H9 (cell line): ENCODE data around the gene SFMBT2. TPM values are rescaled to one million over a fixed set of nuclear protein-coding genes. Genes with fewer than 3 reads are reported as not detected.

Experiments
- DNase-seq: peaks from one replicate; pipeline ENCODE4 v3.0.0-alpha.2; 2017
- H2AFZ ChIP-seq: one replicate; pipeline ENCODE4 v1.6.1; 2013; ENCODE audit warnings: mild to moderate bottlenecking, low read length, control low read depth, moderate library complexity
- H2AK5ac ChIP-seq: 2 replicates; pipeline ENCODE4 v1.6.1; 2013; ENCODE audit warnings: low read length, control low read depth, mixed read lengths; ENCODE audit not compliant: insufficient read length
- H2BK120ac ChIP-seq: one replicate; pipeline ENCODE4 v1.6.1; 2013; ENCODE audit warnings: low read depth, mild to moderate bottlenecking, low read length, control low read depth, inconsistent platforms; ENCODE audit not compliant: poor library complexity, severe bottlenecking
- H2BK12ac ChIP-seq: 2 replicates; pipeline ENCODE4 v1.6.1; 2013; ENCODE audit warnings: low read length, control low read depth, mixed read lengths, low read depth; ENCODE audit not compliant: insufficient read length
- H2BK15ac ChIP-seq: 2 replicates; pipeline ENCODE4 v1.6.1; 2013; ENCODE audit warnings: low read depth, low read length, control low read depth
- H2BK20ac ChIP-seq: one replicate; pipeline ENCODE4 v1.6.1; 2013; ENCODE audit warnings: low read depth, mild to moderate bottlenecking, low read length, control low read depth, inconsistent platforms; ENCODE audit not compliant: poor library complexity, severe bottlenecking
- H2BK5ac ChIP-seq: 2 replicates; pipeline ENCODE4 v1.6.1; 2013; ENCODE audit warnings: low read length, control low read depth, mixed read lengths; ENCODE audit not compliant: insufficient read length
- H3K14ac ChIP-seq: 2 replicates; pipeline ENCODE4 v1.6.1; 2013; ENCODE audit warnings: low read length, control low read depth; ENCODE audit not compliant: insufficient read depth
- H3K18ac ChIP-seq: 2 replicates; pipeline ENCODE4 v1.6.1; 2013; ENCODE audit warnings: low read depth, mild to moderate bottlenecking, mixed read lengths, low read length, control low read depth; ENCODE audit not compliant: insufficient read length
- H3K23ac ChIP-seq: 2 replicates; pipeline ENCODE4 v1.6.1; 2013; ENCODE audit warnings: low read length, control low read depth, mixed read lengths, low read depth; ENCODE audit not compliant: insufficient read length
- H3K23me2 ChIP-seq: 2 replicates; pipeline ENCODE4 v1.6.1; 2013; ENCODE audit warnings: low read depth, mild to moderate bottlenecking, mixed read lengths, low read length, control low read depth; ENCODE audit not compliant: insufficient read length, poor library complexity, severe bottlenecking
- H3K27ac ChIP-seq: 2 replicates; pipeline ENCODE4 v1.5.1; 2013; ENCODE audit warnings: low read length, control low read depth, mixed read lengths, low read depth; ENCODE audit not compliant: insufficient read length
- H3K27me3 ChIP-seq: 2 replicates; pipeline ENCODE4 v1.6.1; 2013; ENCODE audit warnings: low read length, control low read depth, inconsistent platforms; ENCODE audit not compliant: insufficient read depth
- H3K4ac ChIP-seq: 2 replicates; pipeline ENCODE4 v1.6.1; 2013; ENCODE audit warnings: low read depth, mild to moderate bottlenecking, control low read depth, inconsistent platforms, low read length, moderate library complexity
- H3K4me1 ChIP-seq: 2 replicates; pipeline ENCODE4 v1.6.1; 2013; ENCODE audit warnings: low read length, control low read depth, inconsistent platforms; ENCODE audit not compliant: insufficient read depth
- H3K4me2 ChIP-seq: 2 replicates; pipeline ENCODE4 v1.6.1; 2013; ENCODE audit warnings: low read length, control low read depth, mixed read lengths; ENCODE audit not compliant: insufficient read length, insufficient read depth
- H3K56ac ChIP-seq: 2 replicates; pipeline ENCODE4 v1.6.1; 2013; ENCODE audit warnings: low read depth, mild to moderate bottlenecking, mixed read lengths, low read length, control low read depth; ENCODE audit not compliant: insufficient read length
- H3K79me1 ChIP-seq: 2 replicates; pipeline ENCODE4 v1.6.1; 2013; ENCODE audit warnings: low read depth, mild to moderate bottlenecking, moderate library complexity, low read length, control low read depth, inconsistent platforms; ENCODE audit not compliant: insufficient read depth, poor library complexity, severe bottlenecking
- H3K79me2 ChIP-seq: 2 replicates; pipeline ENCODE4 v1.6.1; 2013; ENCODE audit warnings: low read length, control low read depth, inconsistent platforms; ENCODE audit not compliant: insufficient read depth
- H3K9ac ChIP-seq: 2 replicates; pipeline ENCODE4 v1.6.1; 2013; ENCODE audit warnings: low read length, control low read depth, mixed read lengths; ENCODE audit not compliant: insufficient read length; ENCODE audit errors: extremely low read depth
- H3K9me3 ChIP-seq: one replicate; pipeline ENCODE4 v1.6.1; 2013; ENCODE audit warnings: low read depth, low read length, inconsistent platforms; ENCODE audit not compliant: control insufficient read depth
- H3T11ph ChIP-seq: one replicate; pipeline ENCODE4 v1.6.1; 2013; ENCODE audit warnings: mild to moderate bottlenecking, low read length, control low read depth, inconsistent platforms
- H4K20me1 ChIP-seq: one replicate; pipeline ENCODE4 v1.6.1; 2013; ENCODE audit not compliant: control insufficient read depth, insufficient read length, insufficient read depth
- H4K5ac ChIP-seq: 2 replicates; pipeline ENCODE4 v1.6.1; 2013; ENCODE audit warnings: low read depth, mild to moderate bottlenecking, mixed read lengths, low read length, control low read depth; ENCODE audit not compliant: insufficient read length
- H4K8ac ChIP-seq: replicated peaks from 2 replicates; pipeline ENCODE4 v1.6.1; 2013; ENCODE audit warnings: low read length, control low read depth, mixed read lengths, low read depth; ENCODE audit not compliant: insufficient read length
- H4K91ac ChIP-seq: 2 replicates; pipeline ENCODE4 v1.6.1; 2013; ENCODE audit warnings: low read depth, mild to moderate bottlenecking, moderate library complexity, mixed read lengths, low read length, control low read depth; ENCODE audit not compliant: insufficient read length
- H3K27ac Mint-ChIP-seq, 3 experiments: 2 replicates in 2 of 3; 3 replicates in 1 of 3; pipeline ENCODE4 v1.8.0; 2020 to 2021; ENCODE audit warnings: mixed read lengths in 3 of 3, mild to moderate bottlenecking in 1 of 3, moderate library complexity in 1 of 3
- H3K27me3 Mint-ChIP-seq: 2 replicates; pipeline ENCODE4 v1.8.0; 2021; ENCODE audit warnings: low read depth, mild to moderate bottlenecking, moderate library complexity, mixed read lengths
- H3K36me3 Mint-ChIP-seq, 3 experiments: 2 replicates in 2 of 3; 3 replicates in 1 of 3; pipeline ENCODE4 v1.8.0; 2020 to 2021; ENCODE audit warnings: low read depth in 3 of 3, mixed read lengths in 3 of 3; ENCODE audit not compliant: insufficient read depth in 1 of 3
- H3K4me1 Mint-ChIP-seq, 2 experiments: 2 replicates each; pipeline ENCODE4 v1.8.0; 2020; ENCODE audit warnings: mixed read lengths in 2 of 2
- H3K4me3 Mint-ChIP-seq, 2 experiments: 2 replicates in 1 of 2; 3 replicates in 1 of 2; pipeline ENCODE4 v1.8.0; 2020 to 2021; ENCODE audit warnings: mild to moderate bottlenecking in 2 of 2, mixed read lengths in 2 of 2, moderate library complexity in 1 of 2
- H3K9me3 Mint-ChIP-seq, 2 experiments: 2 replicates in 1 of 2; 3 replicates in 1 of 2; pipeline ENCODE4 v1.8.0; 2020; ENCODE audit warnings: mild to moderate bottlenecking in 2 of 2, mixed read lengths in 2 of 2, moderate library complexity in 1 of 2
- CTCF ChIP-seq: fragments of 200-600 bp; sonication (generic); conservative IDR thresholded peaks from 3 replicates; pipeline ENCODE4 v1.8.0; 2021; ENCODE audit warnings: antibody characterized with exemption, mild to moderate bottlenecking
- WGBS: extraction: QIAGEN DNeasy Blood & Tissue Kit; methylation state at CpG from one replicate; pipeline ENCODE4 v1.1.7; 2013; ENCODE audit warnings: missing lambda C conversion rate, low lambda C conversion rate, mixed read lengths; ENCODE audit not compliant: insufficient read length; ENCODE audit errors: extremely low coverage; 5-methylcytosine and 5-hydroxymethylcytosine counted together
- total RNA-seq: library from RNA; stranded (reverse); gene quantifications from 2 replicates; pipeline ENCODE4 v1.2.1, GENCODE V29; 2021

SFMBT2 gene
- total RNA-seq, 1 experiment from 2014 or later = 5.3 TPM

DNA sequence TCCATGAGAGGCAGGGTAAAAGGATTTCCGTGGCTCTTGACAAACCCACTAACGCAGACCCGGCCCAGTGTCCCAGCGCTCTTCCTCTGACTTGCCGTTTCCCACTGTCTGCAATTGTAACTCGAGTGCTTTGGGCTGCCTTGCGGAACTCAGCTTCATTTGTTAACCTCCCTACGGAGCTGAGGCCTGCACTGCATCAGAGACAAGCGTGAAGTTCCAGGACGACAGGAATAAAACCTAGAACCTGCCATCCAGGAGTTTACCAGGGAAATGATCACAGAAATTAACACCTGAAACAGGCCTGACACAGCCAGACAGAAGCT lies 76.2 kb downstream of the SFMBT2 start:
- peak; percentile 38 for DNase-seq

More for the DNA sequence above, 76.2 kb downstream of the SFMBT2 start:
- Histone ChIP-seq H2AFZ (no peak overlapping the region), H3K14ac (no peak overlapping the region), H4K91ac (no peak overlapping the region), H3K79me1 (peaks cover 2% of the 10 kb centered on the region), H2BK20ac (no peak overlapping the region), H3K4me2 (no peak overlapping the region), H3K27ac (no peak overlapping the region), H3K4me1 (no peaks in the 10 kb centered on the region; the same call in 1 of the 2 replicates), H3K4ac (no peak overlapping the region), H3K27me3 (no peaks in the 10 kb centered on the region), H4K8ac (no peak overlapping the region), H2BK5ac (no peak overlapping the region), H3T11ph (no peak overlapping the region), H3K18ac (no peak overlapping the region), H3K56ac (no peak overlapping the region), H2BK15ac (no peak overlapping the region), H3K79me2 (no peaks in the 10 kb centered on the region), H3K23me2 (no peaks in the 10 kb centered on the region), H2BK120ac (no peak overlapping the region), H4K20me1 (no peaks in the 10 kb centered on the region), H2AK5ac (no peak overlapping the region), H3K23ac (no peak overlapping the region), H4K5ac (no peak overlapping the region), H2BK12ac (no peak overlapping the region), H3K9ac (no peak overlapping the region), H3K9me3 (no peaks in the 10 kb centered on the region)
- Mint-ChIP-seq H3K4me1 (peaks cover 16 to 21% of the 10 kb centered on the region in 2 experiments), H3K9me3 (peaks cover 0 to 3% of the 10 kb centered on the region in 2 experiments; a peak in 2 of 5 replicates), H3K4me3 (no peak overlapping the region), H3K36me3 (peaks cover 0 to 2% (median 0%) of the 10 kb centered on the region in 3 experiments; a peak in 3 of 7 replicates), H3K27ac (peak overlapping the region in 2 of 3 experiments; percentile 8 to 34; a peak in 3 of 7 replicates), H3K27me3 (no peaks in the 10 kb centered on the region)
- TF ChIP-seq CTCF = no peak
- WGBS = no CpG with 5 or more reads among the region's 10 CpGs
